Thymus (tissue), 11 donors: ENCODE results near the gene RTN4RL1. TPM values are rescaled to one million over a fixed set of nuclear protein-coding genes. Genes with fewer than 3 reads are reported as not detected.
"Not testable (repeated sequence)": the region's sequence is repeated elsewhere in the genome, so short reads cannot be mapped to it uniquely, and the experiment has no call there.

ENCODE experiments used
- DNase-seq, 9 donors: peaks; one replicate each; pipeline ENCODE4 v3.0.0-alpha.2; 2013; ENCODE audit warnings: low spot score in 9 of 9, low read depth in 6 of 9, missing footprints in 1 of 9
- H3K27ac ChIP-seq, 2 donors: one replicate each; pipeline ENCODE4 v1.5.1; 2013; ENCODE audit warnings: control low read depth in 1 of 2, low read depth in 1 of 2, low read length in 1 of 2, mild to moderate bottlenecking in 1 of 2, moderate library complexity in 1 of 2
- H3K27me3 ChIP-seq, 2 donors: one replicate each; pipeline ENCODE4 v1.5.1; 2013; ENCODE audit warnings: low read length in 1 of 2; ENCODE audit not compliant: control insufficient read depth in 2 of 2, insufficient read depth in 1 of 2
- H3K36me3 ChIP-seq, 2 donors: one replicate each; pipeline ENCODE4 v1.5.1; 2013; ENCODE audit warnings: low read length in 1 of 2, mild to moderate bottlenecking in 1 of 2, moderate library complexity in 1 of 2; ENCODE audit not compliant: control insufficient read depth in 2 of 2, insufficient read depth in 2 of 2
- H3K4me1 ChIP-seq, 2 donors: one replicate each; pipeline ENCODE4 v1.5.1; 2013; ENCODE audit warnings: low read length in 2 of 2; ENCODE audit not compliant: control insufficient read depth in 2 of 2, insufficient read depth in 2 of 2
- H3K4me3 ChIP-seq, 2 donors: one replicate each; pipeline ENCODE4 v1.5.1; 2013; ENCODE audit warnings: low read length in 2 of 2, control low read depth in 1 of 2, mild to moderate bottlenecking in 1 of 2
- H3K9me3 ChIP-seq, 2 donors: one replicate each; pipeline ENCODE4 v1.5.1; 2013; ENCODE audit warnings: low read length in 1 of 2, mild to moderate bottlenecking in 1 of 2; ENCODE audit not compliant: control insufficient read depth in 2 of 2, insufficient read depth in 1 of 2
- WGBS: extraction: QIAGEN DNeasy Blood & Tissue Kit; methylation state at CpG from one replicate; pipeline ENCODE4 v1.1.7; 2013; 5-methylcytosine and 5-hydroxymethylcytosine counted together
- polyA plus RNA-seq: library from polyadenylated mRNA; stranded (reverse); fragments of 200-250 nt; gene quantifications from one replicate; pipeline ENCODE4 v1.2.3, GENCODE V29; 2013
- total RNA-seq: library from RNA; stranded (reverse); fragments of 120-200 nt; gene quantifications from one replicate; pipeline ENCODE4 v1.2.4, GENCODE V29; 2013
- donor health status: healthy.

Gene RTN4RL1
- total and polyA plus RNA-seq, 2 donors, result 0.52 to 0.68 TPM

- H3K9me3 ChIP-seq, result no peaks in the 10 kb centered on the region
- no peaks in the 10 kb centered on the region for H3K36me3 ChIP-seq
- H3K4me1 ChIP-seq, result no peaks in the 10 kb centered on the region
- H3K27ac ChIP-seq, result no peak overlapping the region
- H3K4me3 ChIP-seq, result no peak overlapping the region
- DNase-seq, result no peak
- H3K27me3 ChIP-seq, result peaks cover 0 to 28% of the 10 kb centered on the region in 2 donors
- 94% methylated on average over 10 of the region's 10 CpGs for WGBS
Observed at GRCh38 chr17:1989135-1989534, 36.0 kb downstream of the RTN4RL1 start.

- WGBS, result 96% methylated on average over 18 of the region's 18 CpGs
- no peak overlapping the region for H3K4me3 ChIP-seq
- no peaks in the 10 kb centered on the region for H3K4me1 ChIP-seq
- no peaks in the 10 kb centered on the region for H3K36me3 ChIP-seq
- peaks cover 0 to 37% of the 10 kb centered on the region in 2 donors for H3K27me3 ChIP-seq
- H3K27ac ChIP-seq, result no peak overlapping the region
- H3K9me3 ChIP-seq, result no peaks in the 10 kb centered on the region
- no peak for DNase-seq
Observed at GRCh38 chr17:1986783-1987451, 38.2 kb downstream of the RTN4RL1 start.

GRCh38 chr17:1985686-1986085, 39.4 kb downstream of the RTN4RL1 start:
- no peaks in the 10 kb centered on the region for H3K4me1 ChIP-seq
- H3K36me3 ChIP-seq, result no peaks in the 10 kb centered on the region
- no peak for DNase-seq
- no peak overlapping the region for H3K4me3 ChIP-seq
- H3K9me3 ChIP-seq, result no peaks in the 10 kb centered on the region
- peaks cover 0 to 43% of the 10 kb centered on the region in 2 donors for H3K27me3 ChIP-seq
- WGBS, result 92% methylated on average over 4 of the region's 4 CpGs
- no peak overlapping the region for H3K27ac ChIP-seq

GRCh38 chr17:1985093-1985492, 40.0 kb downstream of the RTN4RL1 start:
- Histone ChIP-seq H3K27me3 (peaks cover 0 to 42% of the 10 kb centered on the region in 2 donors), H3K4me1 (no peaks in the 10 kb centered on the region), H3K4me3 (no peak overlapping the region), H3K27ac (no peak overlapping the region), H3K36me3 (no peaks in the 10 kb centered on the region), H3K9me3 (no peaks in the 10 kb centered on the region)
- 94% methylated on average over 4 of the region's 4 CpGs for WGBS
- no peak for DNase-seq

GRCh38 chr17:1982793-1983366, 42.3 kb downstream of the RTN4RL1 start:
- H3K36me3 ChIP-seq, H3K27ac ChIP-seq, H3K4me3 ChIP-seq, H3K4me1 ChIP-seq, H3K9me3 ChIP-seq, DNase-seq: not testable (repeated sequence)
- 90% methylated on average over 13 of the region's 13 CpGs for WGBS
- H3K27me3 ChIP-seq, result peaks cover 6 to 56% of the 10 kb centered on the region in 2 donors

GRCh38 chr17:1980665-1981250, 44.4 kb downstream of the RTN4RL1 start:
- Histone ChIP-seq H3K27me3 (peaks cover 15 to 71% of the 10 kb centered on the region in 2 donors), H3K4me1 (peaks cover 0 to 9% of the 10 kb centered on the region in 2 donors), H3K9me3 (no peaks in the 10 kb centered on the region), H3K27ac (no peak overlapping the region), H3K36me3 (no peaks in the 10 kb centered on the region), H3K4me3 (no peak overlapping the region)
- WGBS, result 93% methylated on average over 8 of the region's 8 CpGs
- DNase-seq, result no peak

- Histone ChIP-seq H3K27me3 (peaks cover 15 to 80% of the 10 kb centered on the region in 2 donors), H3K9me3 (no peaks in the 10 kb centered on the region), H3K4me3 (no peak overlapping the region), H3K4me1 (peaks cover 0 to 9% of the 10 kb centered on the region in 2 donors), H3K36me3 (no peaks in the 10 kb centered on the region), H3K27ac (no peak overlapping the region)
- no peak for DNase-seq
- 95% methylated on average over 11 of the region's 11 CpGs for WGBS
Observed at GRCh38 chr17:1979182-1979985, 45.8 kb downstream of the RTN4RL1 start.

GRCh38 chr17:1978396-1978949, 46.7 kb downstream of the RTN4RL1 start:
- no peaks in the 10 kb centered on the region for H3K36me3 ChIP-seq
- no peak overlapping the region for H3K4me3 ChIP-seq
- H3K27ac ChIP-seq, result no peak overlapping the region
- H3K4me1 ChIP-seq, result peaks cover 0 to 9% of the 10 kb centered on the region in 2 donors
- no peak for DNase-seq
- H3K9me3 ChIP-seq, result no peaks in the 10 kb centered on the region
- H3K27me3 ChIP-seq, result peaks cover 15 to 74% of the 10 kb centered on the region in 2 donors
- 95% methylated on average over 16 of the region's 16 CpGs for WGBS
